ENCODE results near the gene NSUN4.
"Not testable (repeated sequence)": the region's sequence is repeated elsewhere in the genome, so short reads cannot be mapped to it uniquely, and the experiment has no call there.

The NSUN4 gene

GRCh38 chr1:46309401-46310159 is 31.0 kb upstream of the NSUN4 start:
- no peaks in the 10 kb centered on the region for H3K9me3 ChIP-seq (ENCODE audit: control insufficient read depth, insufficient read depth, low read length)
- no peak overlapping the region for H3K9ac ChIP-seq (ENCODE audit: low read depth, low read length)
- peaks cover 38% of the 10 kb centered on the region for H3K36me3 ChIP-seq (ENCODE audit: control insufficient read depth, insufficient read depth, low read length)
- H3K27me3 ChIP-seq (ENCODE audit: control insufficient read depth, insufficient read depth, low read length): no peaks in the 10 kb centered on the region
- no peak overlapping the region for H3K4me3 ChIP-seq (ENCODE audit: low read depth, low read length)
- H3K4me1 ChIP-seq (ENCODE audit: control insufficient read depth, insufficient read depth, low read length): peaks cover 11% of the 10 kb centered on the region

DNA sequence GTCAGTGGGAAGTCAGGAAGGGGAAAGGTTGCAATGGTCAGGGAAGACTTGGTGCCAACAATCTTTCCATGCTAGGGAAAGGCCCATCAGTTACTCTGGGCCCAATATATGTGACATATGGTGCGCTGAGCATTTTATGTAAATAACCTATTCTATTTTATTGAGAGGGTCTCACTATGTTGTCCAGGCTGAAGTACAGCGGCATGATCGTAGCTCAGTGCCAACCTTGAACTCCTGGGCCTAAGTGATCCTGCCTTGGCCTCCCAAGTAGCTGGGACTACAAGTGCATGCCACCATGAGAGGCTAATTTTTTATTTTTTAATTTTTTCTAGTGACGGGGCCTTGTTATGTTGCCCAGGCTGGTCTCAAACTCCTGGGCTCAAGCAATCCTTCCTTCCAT is 30.3 kb upstream of the NSUN4 start:
- H3K9ac ChIP-seq (ENCODE audit: low read depth, low read length): no peak overlapping the region
- H3K27me3 ChIP-seq (ENCODE audit: control insufficient read depth, insufficient read depth, low read length): no peaks in the 10 kb centered on the region
- peaks cover 43% of the 10 kb centered on the region for H3K36me3 ChIP-seq (ENCODE audit: control insufficient read depth, insufficient read depth, low read length)
- H3K4me1 ChIP-seq (ENCODE audit: control insufficient read depth, insufficient read depth, low read length): peaks cover 11% of the 10 kb centered on the region
- no peak overlapping the region for H3K4me3 ChIP-seq (ENCODE audit: low read depth, low read length)
- H3K9me3 ChIP-seq (ENCODE audit: control insufficient read depth, insufficient read depth, low read length): no peaks in the 10 kb centered on the region

GRCh38 chr1:46315669-46316403 is 24.8 kb upstream of the NSUN4 start:
- no peak overlapping the region for H3K9ac ChIP-seq (ENCODE audit: low read depth, low read length)
- H3K4me1 ChIP-seq (ENCODE audit: control insufficient read depth, insufficient read depth, low read length): peaks cover 2% of the 10 kb centered on the region
- no peaks in the 10 kb centered on the region for H3K9me3 ChIP-seq (ENCODE audit: control insufficient read depth, insufficient read depth, low read length)
- peaks cover 46% of the 10 kb centered on the region for H3K36me3 ChIP-seq (ENCODE audit: control insufficient read depth, insufficient read depth, low read length)
- H3K27me3 ChIP-seq (ENCODE audit: control insufficient read depth, insufficient read depth, low read length): no peaks in the 10 kb centered on the region
- no peak overlapping the region for H3K4me3 ChIP-seq (ENCODE audit: low read depth, low read length)

- Histone ChIP-seq H3K4me3 (ENCODE audit: low read depth, low read length) (no peak overlapping the region), H3K9me3 (ENCODE audit: control insufficient read depth, insufficient read depth, low read length) (no peaks in the 10 kb centered on the region), H3K36me3 (ENCODE audit: control insufficient read depth, insufficient read depth, low read length) (peaks cover 37% of the 10 kb centered on the region), H3K9ac (ENCODE audit: low read depth, low read length) (no peak overlapping the region), H3K4me1 (ENCODE audit: control insufficient read depth, insufficient read depth, low read length) (peaks cover 4% of the 10 kb centered on the region), H3K27me3 (ENCODE audit: control insufficient read depth, insufficient read depth, low read length) (no peaks in the 10 kb centered on the region)
Measured at GRCh38 chr1:46317323-46317722, 23.3 kb upstream of the NSUN4 start.

DNA sequence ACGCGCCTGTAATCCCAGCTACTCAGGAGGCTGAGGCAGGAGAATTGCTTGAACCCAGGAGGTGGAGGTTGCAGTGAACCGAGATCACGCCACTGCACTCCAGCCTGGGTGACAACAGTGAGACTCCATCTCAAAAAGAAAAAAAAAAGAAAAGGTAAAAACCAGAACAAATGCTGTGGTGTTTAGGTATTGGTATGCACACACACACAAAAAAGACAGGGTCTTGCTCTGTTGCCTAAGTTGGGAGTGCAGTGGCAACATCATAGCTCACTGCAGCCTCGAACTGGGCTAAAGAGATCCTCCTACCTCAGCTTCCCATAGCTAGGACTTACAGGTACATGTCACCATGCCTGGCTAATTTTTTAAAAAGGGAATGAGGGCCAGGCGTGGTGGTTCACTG is 21.3 kb upstream of the NSUN4 start:
- H3K4me3 ChIP-seq (ENCODE audit: low read depth, low read length); H3K27me3 ChIP-seq (ENCODE audit: control insufficient read depth, insufficient read depth, low read length); H3K9ac ChIP-seq (ENCODE audit: low read depth, low read length); H3K4me1 ChIP-seq (ENCODE audit: control insufficient read depth, insufficient read depth, low read length); H3K9me3 ChIP-seq (ENCODE audit: control insufficient read depth, insufficient read depth, low read length): not testable (repeated sequence)
- peaks cover 22% of the 10 kb centered on the region for H3K36me3 ChIP-seq (ENCODE audit: control insufficient read depth, insufficient read depth, low read length)

DNA sequence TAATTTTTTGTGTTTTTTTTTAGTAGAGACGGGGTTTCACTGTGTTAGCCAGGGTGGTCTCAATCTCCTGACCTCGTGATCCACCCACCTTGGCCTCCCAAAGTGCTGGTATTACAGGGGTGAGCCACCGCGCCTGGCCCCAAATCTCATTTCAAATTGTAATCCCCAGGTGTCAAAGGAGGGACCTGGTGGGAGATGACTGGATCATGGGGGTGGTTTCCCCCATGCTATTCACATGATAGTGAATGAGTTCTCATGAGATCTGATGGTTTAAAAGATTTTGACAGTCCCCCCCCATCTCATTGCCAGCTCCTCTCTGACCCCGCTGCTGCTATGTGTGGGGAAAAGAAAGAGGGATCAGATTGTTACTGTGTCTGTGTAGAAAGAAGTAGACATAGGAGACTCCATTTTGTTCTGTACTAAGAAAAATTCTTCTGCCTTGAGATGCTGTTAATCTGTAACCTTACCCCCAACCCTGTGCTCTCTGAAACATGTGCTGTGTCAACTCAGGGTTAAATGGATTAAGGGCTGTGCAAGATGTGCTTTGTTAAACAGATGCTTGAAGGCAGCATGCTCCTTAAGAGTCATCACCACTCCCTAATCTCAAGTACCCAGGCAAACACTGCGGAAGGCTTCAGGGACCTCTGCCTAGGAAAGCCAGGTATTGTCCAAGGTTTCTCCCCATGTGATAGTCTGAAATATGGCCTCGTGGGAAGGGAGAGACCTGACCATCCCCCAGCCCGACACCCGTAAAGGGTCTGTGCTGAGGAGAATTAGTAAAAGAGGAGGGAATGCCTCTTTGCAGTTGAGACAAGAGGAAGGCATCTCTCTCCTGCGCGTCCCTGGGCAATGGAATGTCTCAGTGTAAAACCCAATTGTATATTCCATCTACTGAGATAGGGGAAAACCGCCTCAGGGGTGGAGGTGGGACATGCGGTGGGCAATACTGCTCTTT is 20.4 kb upstream of the NSUN4 start:
- not testable (repeated sequence) for H3K4me1 ChIP-seq (ENCODE audit: control insufficient read depth, insufficient read depth, low read length); H3K27me3 ChIP-seq (ENCODE audit: control insufficient read depth, insufficient read depth, low read length); H3K4me3 ChIP-seq (ENCODE audit: low read depth, low read length); H3K9me3 ChIP-seq (ENCODE audit: control insufficient read depth, insufficient read depth, low read length); H3K9ac ChIP-seq (ENCODE audit: low read depth, low read length)
- H3K36me3 ChIP-seq (ENCODE audit: control insufficient read depth, insufficient read depth, low read length): peaks cover 13% of the 10 kb centered on the region

GRCh38 chr1:46322191-46322590 is 18.4 kb upstream of the NSUN4 start:
- not testable (repeated sequence) for H3K27me3 ChIP-seq (ENCODE audit: control insufficient read depth, insufficient read depth, low read length); H3K4me1 ChIP-seq (ENCODE audit: control insufficient read depth, insufficient read depth, low read length); H3K36me3 ChIP-seq (ENCODE audit: control insufficient read depth, insufficient read depth, low read length); H3K9me3 ChIP-seq (ENCODE audit: control insufficient read depth, insufficient read depth, low read length); H3K9ac ChIP-seq (ENCODE audit: low read depth, low read length); H3K4me3 ChIP-seq (ENCODE audit: low read depth, low read length)

DNA sequence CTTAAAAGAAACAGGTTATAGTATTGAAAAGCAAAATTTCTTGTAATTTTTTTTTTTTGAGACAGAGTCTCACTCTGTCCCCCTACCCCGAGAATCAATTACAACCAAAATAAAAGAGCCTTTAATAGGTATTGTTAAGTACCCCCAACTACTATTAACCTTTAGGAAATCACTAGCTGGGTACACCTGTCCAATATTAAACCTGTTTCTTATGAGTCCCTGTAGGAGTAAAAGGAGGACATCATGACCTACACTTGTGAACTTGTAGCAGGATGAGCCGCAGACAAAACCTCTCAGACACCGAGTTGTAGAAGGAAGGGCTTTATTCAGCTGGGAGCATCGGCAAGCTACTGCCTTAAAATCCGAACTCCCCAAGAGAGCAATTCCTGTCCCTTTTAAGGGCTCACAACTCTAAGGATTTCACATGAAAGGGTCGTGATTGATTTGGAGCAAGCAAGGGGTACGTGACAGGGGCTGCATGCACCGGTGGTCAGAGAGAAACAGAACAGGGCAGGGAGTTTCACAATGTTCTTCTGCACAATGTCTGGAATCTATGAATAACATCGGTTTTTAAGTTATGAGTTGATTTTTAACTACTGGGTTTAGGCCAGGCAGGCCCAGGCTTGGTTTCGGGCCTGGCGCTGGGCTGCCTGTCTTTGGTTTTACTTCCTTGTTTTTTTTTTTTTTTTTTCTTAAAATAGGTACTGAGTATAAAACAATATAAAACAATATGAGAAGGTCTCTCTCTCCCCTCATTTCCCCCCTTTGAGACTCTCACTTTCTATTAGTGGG is 15.1 kb upstream of the NSUN4 start:
- H3K36me3 ChIP-seq (ENCODE audit: control insufficient read depth, insufficient read depth, low read length); H3K27me3 ChIP-seq (ENCODE audit: control insufficient read depth, insufficient read depth, low read length); H3K9me3 ChIP-seq (ENCODE audit: control insufficient read depth, insufficient read depth, low read length); H3K4me3 ChIP-seq (ENCODE audit: low read depth, low read length); H3K9ac ChIP-seq (ENCODE audit: low read depth, low read length): not testable (repeated sequence)
- H3K4me1 ChIP-seq (ENCODE audit: control insufficient read depth, insufficient read depth, low read length): peaks cover 14% of the 10 kb centered on the region

GRCh38 chr1:46328182-46328581 is 12.4 kb upstream of the NSUN4 start:
- H3K9ac ChIP-seq (ENCODE audit: low read depth, low read length); H3K36me3 ChIP-seq (ENCODE audit: control insufficient read depth, insufficient read depth, low read length); H3K27me3 ChIP-seq (ENCODE audit: control insufficient read depth, insufficient read depth, low read length); H3K4me3 ChIP-seq (ENCODE audit: low read depth, low read length); H3K9me3 ChIP-seq (ENCODE audit: control insufficient read depth, insufficient read depth, low read length): not testable (repeated sequence)
- H3K4me1 ChIP-seq (ENCODE audit: control insufficient read depth, insufficient read depth, low read length): peaks cover 12% of the 10 kb centered on the region

GRCh38 chr1:46329807-46330206 is 10.8 kb upstream of the NSUN4 start:
- H3K4me1 ChIP-seq (ENCODE audit: control insufficient read depth, insufficient read depth, low read length): peaks cover 15% of the 10 kb centered on the region
- H3K27me3 ChIP-seq (ENCODE audit: control insufficient read depth, insufficient read depth, low read length); H3K9ac ChIP-seq (ENCODE audit: low read depth, low read length); H3K36me3 ChIP-seq (ENCODE audit: control insufficient read depth, insufficient read depth, low read length); H3K4me3 ChIP-seq (ENCODE audit: low read depth, low read length); H3K9me3 ChIP-seq (ENCODE audit: control insufficient read depth, insufficient read depth, low read length): not testable (repeated sequence)

DNA sequence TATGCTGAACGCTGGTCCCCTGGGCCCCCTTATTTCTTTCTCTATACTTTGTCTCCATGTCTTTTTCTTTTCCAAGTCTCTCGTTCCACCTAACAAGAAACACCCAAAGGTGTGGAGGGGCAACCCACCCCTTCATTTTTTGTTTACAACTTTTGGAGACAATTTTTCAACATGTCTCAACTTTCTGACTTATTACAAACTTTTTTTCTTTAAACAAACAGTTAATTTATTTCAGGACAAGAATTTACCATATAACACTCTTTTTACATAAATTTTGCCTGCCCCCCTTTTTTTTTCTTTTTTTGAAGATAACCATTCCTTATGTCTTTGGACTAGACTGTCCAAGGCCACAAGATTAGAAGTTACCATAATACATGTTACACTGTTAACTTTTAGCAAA is 10.2 kb upstream of the NSUN4 start:
- H3K9me3 ChIP-seq (ENCODE audit: control insufficient read depth, insufficient read depth, low read length); H3K9ac ChIP-seq (ENCODE audit: low read depth, low read length); H3K4me3 ChIP-seq (ENCODE audit: low read depth, low read length); H3K27me3 ChIP-seq (ENCODE audit: control insufficient read depth, insufficient read depth, low read length); H3K36me3 ChIP-seq (ENCODE audit: control insufficient read depth, insufficient read depth, low read length): not testable (repeated sequence)
- peaks cover 15% of the 10 kb centered on the region for H3K4me1 ChIP-seq (ENCODE audit: control insufficient read depth, insufficient read depth, low read length)
